Chondrocyte (in vitro differentiated cells): Measurements from ENCODE around the gene DENND11. TPM values are rescaled to one million over a fixed set of nuclear protein-coding genes. Genes with fewer than 3 reads are reported as not detected.
A peak's percentile ranks its signal among the peaks of the same experiment; 100 is the strongest.

Source experiments
- DNase-seq: peaks from one replicate; pipeline ENCODE4 v3.0.0; 2021; ENCODE audit warnings: mixed read lengths, low spot score
- H3K27ac Mint-ChIP-seq: one replicate; pipeline ENCODE4 v1.8.0; 2021; ENCODE audit warnings: mild to moderate bottlenecking, moderate library complexity, mixed read lengths; ENCODE audit not compliant: unreplicated experiment
- H3K27me3 Mint-ChIP-seq: 2 replicates; pipeline ENCODE4 v1.8.0; 2021; ENCODE audit warnings: low read depth, mixed read lengths
- H3K36me3 Mint-ChIP-seq: 2 replicates; pipeline ENCODE4 v1.8.0; 2021; ENCODE audit warnings: low read depth, mixed read lengths
- H3K4me1 Mint-ChIP-seq: 2 replicates; pipeline ENCODE4 v1.8.0; 2021; ENCODE audit warnings: low read depth, mild to moderate bottlenecking, mixed read lengths
- H3K4me3 Mint-ChIP-seq: one replicate; pipeline ENCODE4 v1.8.0; 2021; ENCODE audit warnings: mild to moderate bottlenecking, moderate library complexity, mixed read lengths; ENCODE audit not compliant: unreplicated experiment
- H3K9me3 Mint-ChIP-seq: 2 replicates; pipeline ENCODE4 v1.8.0; 2021; ENCODE audit warnings: low read depth, mixed read lengths
- CTCF ChIP-seq: fragments of 200-600 bp; sonication (generic); IDR thresholded peaks from 2 replicates; pipeline ENCODE4 v1.5.0; 2021; ENCODE audit warnings: antibody characterized with exemption, mild to moderate bottlenecking, moderate library complexity
- total RNA-seq: library from RNA; stranded (reverse); gene quantifications from 3 replicates; pipeline ENCODE4 v1.2.1, GENCODE V29; 2021

Gene DENND11
- total RNA-seq, 1 donor from 2014 or later: 8.5 TPM

GRCh38 chr7:141654551-141654950 is 47.4 kb downstream of the DENND11 start:
- H3K4me3 Mint-ChIP-seq: no peak overlapping the region
- H3K4me1 Mint-ChIP-seq: peaks cover 14% of the 10 kb centered on the region
- no peaks in the 10 kb centered on the region for H3K9me3 Mint-ChIP-seq
- no peak for DNase-seq
- TF ChIP-seq CTCF: peak; percentile 80
- H3K27ac Mint-ChIP-seq: peak overlapping the region; percentile 63
- peaks cover 7% of the 10 kb centered on the region for H3K36me3 Mint-ChIP-seq
- H3K27me3 Mint-ChIP-seq: no peaks in the 10 kb centered on the region

GRCh38 chr7:141652691-141653090 is 49.3 kb downstream of the DENND11 start:
- no peak for TF ChIP-seq CTCF
- Mint-ChIP-seq H3K36me3 (peaks cover 7% of the 10 kb centered on the region), H3K4me3 (no peak overlapping the region), H3K4me1 (peaks cover 30% of the 10 kb centered on the region), H3K27ac (no peak overlapping the region), H3K9me3 (no peaks in the 10 kb centered on the region), H3K27me3 (no peaks in the 10 kb centered on the region)
- DNase-seq: no peak

Other genes starting within 250 kb of the DENND11 start
- 22.1 to 26.6 TPM (median 23.6 TPM) in 3 replicates for gene AGK, start 150.8 kb downstream of the DENND11 start, total RNA-seq
- gene WEE2, start 6.2 kb upstream of the DENND11 start, total RNA-seq: not detected in 3 replicates
- gene SSBP1, start 36.2 kb upstream of the DENND11 start, total RNA-seq: 100 to 114 TPM (median 102 TPM) in 3 replicates
- gene TAS2R3, start 61.9 kb upstream of the DENND11 start, total RNA-seq: 0.52 to 2.9 TPM in 2 of 3 replicates, not detected in the other
- gene TAS2R4, start 74.5 kb upstream of the DENND11 start, total RNA-seq: 0.28 to 1.3 TPM (median 0.35 TPM) in 3 replicates
- 0.62 to 1.5 TPM (median 0.72 TPM) in 3 replicates for gene TAS2R5, start 88.1 kb upstream of the DENND11 start, total RNA-seq
- gene PRSS37, start 139.3 kb upstream of the DENND11 start, total RNA-seq: not detected in 3 replicates
- not detected in 3 replicates for gene OR9A4, start 214.2 kb upstream of the DENND11 start, total RNA-seq
- gene CLEC5A, start 244.8 kb upstream of the DENND11 start, total RNA-seq: not detected in 3 replicates